GM19467 (cell line): Measurements from ENCODE around the gene PSPC1.
"Not testable (repeated sequence)": the region's sequence is repeated elsewhere in the genome, so short reads cannot be mapped to it uniquely, and the experiment has no call there.

ENCODE experiments used
- ATAC-seq: cut with Tn5 transposase; IDR thresholded peaks from one replicate; pipeline ENCODE4 v1.9.1; 2021; ENCODE audit warnings: mild to moderate bottlenecking, moderate library complexity; ENCODE audit not compliant: unreplicated experiment

The PSPC1 gene

GRCh38 chr13:19766591-19766990 is 16.2 kb downstream of the PSPC1 start:
- no peak for ATAC-seq

GRCh38 chr13:19764237-19764636 is 18.5 kb downstream of the PSPC1 start:
- no peak for ATAC-seq

- no peak for ATAC-seq
These were observed 19.1 kb downstream of the PSPC1 start for GRCh38 chr13:19763618-19764017.

GRCh38 chr13:19759669-19760068 is 23.1 kb downstream of the PSPC1 start:
- no peak for ATAC-seq

- ATAC-seq = no peak
These were observed 40.1 kb downstream of the PSPC1 start for GRCh38 chr13:19742643-19743042.

- ATAC-seq = no peak
These were observed 44.7 kb downstream of the PSPC1 start for GRCh38 chr13:19737844-19738557.

GRCh38 chr13:19726611-19727010 is 56.1 kb downstream of the PSPC1 start:
- no peak for ATAC-seq

- ATAC-seq = no peak
These were observed 57.4 kb downstream of the PSPC1 start for GRCh38 chr13:19725320-19725719.

- no peak for ATAC-seq
These were observed 62.7 kb downstream of the PSPC1 start for GRCh38 chr13:19720039-19720438.

GRCh38 chr13:19713186-19713965 is 69.4 kb downstream of the PSPC1 start:
- ATAC-seq = no peak

- not testable (repeated sequence) for ATAC-seq
These were observed 73.0 kb downstream of the PSPC1 start for GRCh38 chr13:19709782-19710181.

GRCh38 chr13:19709039-19709438 is 73.7 kb downstream of the PSPC1 start:
- not testable (repeated sequence) for ATAC-seq

GRCh38 chr13:19704256-19704655 is 78.5 kb downstream of the PSPC1 start:
- not testable (repeated sequence) for ATAC-seq

- not testable (repeated sequence) for ATAC-seq
These were observed 81.1 kb downstream of the PSPC1 start for GRCh38 chr13:19701619-19702018.

GRCh38 chr13:19700963-19701362 is 81.8 kb downstream of the PSPC1 start:
- ATAC-seq = not testable (repeated sequence)

GRCh38 chr13:19695829-19696228 is 86.9 kb downstream of the PSPC1 start:
- no peak for ATAC-seq

- no peak for ATAC-seq
These were observed 87.3 kb downstream of the PSPC1 start for GRCh38 chr13:19695428-19695827.

- not testable (repeated sequence) for ATAC-seq
These were observed 91.3 kb downstream of the PSPC1 start for GRCh38 chr13:19691447-19691846.

- no peak for ATAC-seq
These were observed 97.3 kb downstream of the PSPC1 start for GRCh38 chr13:19685437-19685836.

GRCh38 chr13:19685034-19685433 is 97.7 kb downstream of the PSPC1 start:
- no peak for ATAC-seq

GRCh38 chr13:19681517-19681916 is 101.2 kb downstream of the PSPC1 start:
- no peak for ATAC-seq

- no peak for ATAC-seq
These were observed 102.0 kb downstream of the PSPC1 start for GRCh38 chr13:19680751-19681150.
